ENCODE data around the gene MIF4GD. TPM values are rescaled to one million over a fixed set of nuclear protein-coding genes. Genes with fewer than 3 reads are reported as not detected.

Gene MIF4GD
- total RNA-seq, 1 experiment from 2014 or later = 21.6 TPM

GRCh38 chr17:75269844-75270217 is 1.2 kb downstream of the MIF4GD start (continued):
- no peak for TF ChIP-seq CTCF (IDR thresholded peaks at IDR 0.05)
- TF ChIP-seq SP1 (CRISPR knock-in tag; conservative IDR thresholded peaks at IDR 0.05) = no peak
- no peak for TF ChIP-seq FOXJ3 (CRISPR knock-in tag; IDR thresholded peaks at IDR 0.05; ENCODE audit: borderline replicate concordance)
- no peak for TF ChIP-seq IRF2 (CRISPR knock-in tag; IDR thresholded peaks at IDR 0.05; ENCODE audit: borderline replicate concordance, low read depth)
- no peak for TF ChIP-seq ATF6 (CRISPR knock-in tag; IDR thresholded peaks at IDR 0.05)

- Mint-ChIP-seq H3K27me3 (ENCODE audit: low read depth) (no peaks in the 10 kb centered on the region), H3K4me3 (no peak overlapping the region), H3K27ac (peak overlapping the region; percentile 82), H3K36me3 (peaks cover 35% of the 10 kb centered on the region), H3K9me3 (no peaks in the 10 kb centered on the region), H3K4me1 (peaks cover 21% of the 10 kb centered on the region)
- POLR2A ChIA-PET = interaction anchor here (0.9 to 1.4 kb wide), 2 partner anchors 22 to 27 kb away, joined by 3 to 7 read pairs; partner anchors contain the start of gene SLC25A19
- peak; percentile 78 for DNase-seq (ENCODE audit: low spot score)
- CTCF ChIA-PET = interaction anchor here (0.7 to 8.7 kb wide), 8 partner anchors 11 to 249 kb away, joined by 3 to 155 read pairs (median 5); partner anchors contain the start of genes SLC25A19 and TSEN54
- ATAC-seq = peak; percentile 68
- TF ChIP-seq SP1 (CRISPR knock-in tag; conservative IDR thresholded peaks at IDR 0.05) (no peak), ATF1 (CRISPR knock-in tag; IDR thresholded peaks at IDR 0.05) (0 out of 2 replicates have a peak, but pooled peaks have one; percentile 34), NR3C1 (CRISPR knock-in tag; conservative IDR thresholded peaks at IDR 0.05; ENCODE audit: low read depth) (no peak), ZNF425 (CRISPR knock-in tag; conservative IDR thresholded peaks at IDR 0.05) (no peak), CREM (CRISPR knock-in tag; IDR thresholded peaks at IDR 0.05) (0 out of 2 replicates have a peak, but pooled peaks have one; percentile 48), JAZF1 (CRISPR knock-in tag; IDR thresholded peaks at IDR 0.05) (no peak), NFE2L1 (CRISPR knock-in tag; IDR thresholded peaks at IDR 0.05) (0 out of 2 replicates have a peak, but pooled peaks have one; percentile 10), E2F5 (CRISPR knock-in tag; IDR thresholded peaks at IDR 0.05) (0 out of 2 replicates have a peak, but pooled peaks have one; percentile 41), FOXK1 (CRISPR knock-in tag; IDR thresholded peaks at IDR 0.05) (peak; percentile 83; the same call in 1 of the 2 replicates), MAX (CRISPR knock-in tag; IDR thresholded peaks at IDR 0.05) (peak; percentile 49; the same call in 1 of the 2 replicates), MLX (CRISPR knock-in tag; IDR thresholded peaks at IDR 0.05) (no peak), PRDM15 (CRISPR knock-in tag; IDR thresholded peaks at IDR 0.05) (no peak), ZNF512 (CRISPR knock-in tag; IDR thresholded peaks at IDR 0.05; ENCODE audit: borderline replicate concordance) (no peak)
These were observed 3.4 kb downstream of the MIF4GD start for GRCh38 chr17:75267411-75268232.
